HG03439 (cell line): ENCODE data around the gene PON2.
"Not testable (repeated sequence)": the region's sequence is repeated elsewhere in the genome, so short reads cannot be mapped to it uniquely, and the experiment has no call there.

Experiments
- ATAC-seq: cut with Tn5 transposase; IDR thresholded peaks from one replicate; pipeline ENCODE4 v1.9.1; 2021; ENCODE audit warnings: mild to moderate bottlenecking, moderate library complexity; ENCODE audit not compliant: unreplicated experiment

PON2 gene

DNA sequence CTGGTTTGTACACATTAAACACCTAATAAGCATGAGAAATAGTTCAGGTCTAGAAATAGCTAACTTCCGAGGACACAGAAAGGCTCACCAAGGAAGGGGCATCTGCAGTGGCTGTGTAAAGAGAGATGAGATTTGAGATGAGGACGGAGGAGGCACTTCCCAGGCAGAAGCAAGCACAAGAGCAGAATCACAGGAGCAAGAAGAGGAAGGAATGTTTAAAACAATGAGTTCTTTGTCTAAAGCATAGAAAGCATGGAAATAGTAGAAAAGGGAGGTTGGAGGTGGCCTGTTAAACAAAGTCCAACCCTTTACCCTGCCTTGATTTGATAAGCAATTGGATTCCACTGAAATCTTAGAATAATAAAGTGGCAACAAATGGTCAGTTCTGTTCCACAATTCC is 27.1 kb downstream of the PON2 start:
- no peak for ATAC-seq

GRCh38 chr7:95405800-95406199 is 29.0 kb downstream of the PON2 start:
- ATAC-seq: no peak

DNA sequence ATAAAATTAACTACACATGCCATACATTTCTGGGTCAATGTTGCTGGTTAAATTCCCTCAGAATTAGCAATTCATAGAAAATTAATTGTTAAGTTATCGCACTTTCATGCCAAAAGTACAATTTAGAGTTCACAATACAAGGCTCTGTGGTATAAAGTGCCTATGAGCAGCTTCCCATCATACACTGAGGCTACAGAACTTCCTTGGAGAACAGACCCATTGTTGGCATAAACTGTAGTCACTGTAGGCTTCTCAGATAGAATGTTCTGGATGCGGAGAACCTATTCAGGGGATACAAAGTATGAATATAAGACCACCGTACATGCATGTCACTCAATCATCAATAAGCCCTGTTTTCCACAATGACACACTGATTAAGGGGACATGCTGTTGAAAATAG is 29.6 kb downstream of the PON2 start:
- no peak for ATAC-seq

GRCh38 chr7:95404316-95404865 is 30.4 kb downstream of the PON2 start:
- no peak for ATAC-seq

DNA sequence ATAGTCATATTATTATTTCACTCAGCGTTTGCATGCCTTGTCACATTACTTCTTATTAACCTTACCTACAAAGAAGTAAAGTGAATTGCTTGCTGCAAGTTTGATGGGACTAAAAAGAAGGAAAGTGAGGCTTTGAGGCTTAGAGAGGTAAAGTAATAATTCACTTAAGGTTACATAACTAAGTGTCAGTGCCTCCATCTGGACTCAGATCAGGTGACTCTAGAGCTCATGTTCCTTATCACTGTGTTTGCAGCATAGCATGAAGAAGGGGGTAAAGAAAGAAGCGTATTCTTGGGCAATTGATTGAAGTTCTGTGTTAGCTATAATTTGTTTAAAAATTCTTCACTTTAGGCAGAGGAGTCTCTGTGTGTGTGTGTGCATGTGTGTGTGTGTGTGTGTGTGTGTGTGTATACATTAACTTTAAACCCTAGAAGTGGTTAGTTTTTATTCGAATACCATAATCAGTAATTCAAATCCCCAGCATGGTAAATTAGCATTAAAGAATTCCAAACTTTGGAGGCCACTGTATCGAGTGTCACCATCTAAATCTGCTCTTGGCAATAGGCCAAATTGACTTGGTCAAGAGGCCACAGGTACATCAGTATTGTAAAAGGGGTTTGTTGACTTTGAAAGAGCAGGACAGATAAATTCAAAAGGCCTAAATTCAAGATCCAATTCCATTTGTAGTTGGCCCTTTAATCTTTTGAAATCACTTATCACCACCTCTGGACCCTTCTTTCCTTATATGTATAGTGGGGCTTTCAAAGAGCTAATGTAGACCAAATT is 36.5 kb downstream of the PON2 start:
- no peak for ATAC-seq

DNA sequence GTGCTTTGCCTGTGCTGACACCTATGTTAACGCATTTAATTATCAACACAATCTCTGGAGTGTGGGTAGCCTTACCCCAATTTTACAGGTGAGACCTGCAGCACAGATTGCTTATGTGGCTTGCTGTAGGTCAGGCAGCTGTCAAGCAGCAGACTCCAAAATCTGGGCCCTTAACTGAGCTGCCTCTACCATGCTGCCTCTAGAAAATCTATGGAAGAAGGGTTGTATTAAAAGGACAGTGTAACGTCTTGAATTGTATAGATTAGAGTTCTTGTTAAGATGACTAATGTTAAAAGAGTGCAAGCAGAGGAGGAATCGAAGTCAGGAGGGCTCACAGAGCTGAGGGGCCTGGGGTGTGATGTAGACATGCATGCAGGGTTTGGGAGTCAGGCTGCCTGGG is 37.4 kb downstream of the PON2 start:
- ATAC-seq: no peak

GRCh38 chr7:95396136-95397032 is 38.4 kb downstream of the PON2 start, which contains the start of gene PON3:
Gene PON3 (minus strand): TSS chr7:95396375. CDS start chr7:95396350, 25 bp downstream.
- ATAC-seq: no peak

DNA sequence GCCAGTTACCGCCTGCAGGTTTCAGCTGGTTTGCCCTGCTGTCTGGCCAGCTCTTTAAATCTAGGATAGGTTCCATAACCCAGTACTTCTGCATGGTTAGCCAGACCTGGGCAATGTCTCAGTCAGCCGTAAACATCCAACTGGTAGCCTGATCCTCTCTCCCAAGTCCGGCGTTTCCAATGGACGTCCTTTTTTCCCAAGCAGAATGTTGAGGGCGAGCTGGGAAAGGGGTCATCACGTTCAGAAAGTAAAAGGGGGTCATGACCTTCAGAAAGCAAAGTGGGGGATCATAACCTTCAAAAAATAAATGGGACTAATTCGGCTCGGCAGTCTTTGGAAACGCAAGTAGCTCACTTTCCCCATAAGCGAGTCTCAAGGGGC is 39.1 kb downstream of the PON2 start:
- ATAC-seq: no peak

DNA sequence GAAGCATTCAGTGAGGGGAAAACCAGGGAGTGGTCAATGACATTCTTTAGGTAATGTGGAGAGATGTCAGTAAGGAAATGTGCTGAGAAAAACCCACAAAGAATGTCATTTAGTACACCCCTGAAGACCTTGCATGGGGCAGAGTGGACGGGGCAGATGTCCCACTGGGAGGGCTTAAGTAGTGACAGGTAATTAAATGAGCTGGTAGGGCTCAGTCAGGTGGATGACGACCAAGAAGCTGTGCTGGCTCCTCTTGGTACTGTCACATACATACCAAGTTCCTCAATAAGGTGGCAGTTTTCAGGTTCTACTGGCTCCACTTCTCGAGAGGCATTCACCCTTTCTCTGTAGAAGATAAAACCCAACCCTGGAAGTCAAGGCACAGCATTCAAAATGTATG is 40.5 kb downstream of the PON2 start:
- no peak for ATAC-seq

- ATAC-seq: no peak
Observed at GRCh38 chr7:95391761-95392160, 43.1 kb downstream of the PON2 start.

- no peak for ATAC-seq
Observed at GRCh38 chr7:95389516-95389915, 45.3 kb downstream of the PON2 start.

DNA sequence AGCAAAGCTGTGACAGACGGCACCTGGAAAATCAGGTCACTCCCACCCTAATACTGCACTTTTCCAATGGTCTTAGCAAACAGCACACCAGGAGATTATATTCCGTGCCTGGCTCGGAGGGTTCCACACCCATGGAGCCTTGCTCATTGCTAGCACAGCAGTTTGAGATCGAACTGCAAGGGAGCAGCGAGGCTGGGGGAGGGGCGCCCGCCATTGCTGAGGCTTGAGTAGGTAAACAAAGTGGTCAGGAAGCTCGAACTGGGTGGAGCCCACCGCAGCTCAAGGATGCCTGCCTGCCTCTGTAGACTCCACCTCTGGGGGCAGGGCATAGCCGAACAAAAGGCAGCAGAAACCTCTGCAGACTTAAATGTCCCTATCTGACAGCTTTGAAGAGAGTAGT is 55.4 kb downstream of the PON2 start:
- ATAC-seq: not testable (repeated sequence)

DNA sequence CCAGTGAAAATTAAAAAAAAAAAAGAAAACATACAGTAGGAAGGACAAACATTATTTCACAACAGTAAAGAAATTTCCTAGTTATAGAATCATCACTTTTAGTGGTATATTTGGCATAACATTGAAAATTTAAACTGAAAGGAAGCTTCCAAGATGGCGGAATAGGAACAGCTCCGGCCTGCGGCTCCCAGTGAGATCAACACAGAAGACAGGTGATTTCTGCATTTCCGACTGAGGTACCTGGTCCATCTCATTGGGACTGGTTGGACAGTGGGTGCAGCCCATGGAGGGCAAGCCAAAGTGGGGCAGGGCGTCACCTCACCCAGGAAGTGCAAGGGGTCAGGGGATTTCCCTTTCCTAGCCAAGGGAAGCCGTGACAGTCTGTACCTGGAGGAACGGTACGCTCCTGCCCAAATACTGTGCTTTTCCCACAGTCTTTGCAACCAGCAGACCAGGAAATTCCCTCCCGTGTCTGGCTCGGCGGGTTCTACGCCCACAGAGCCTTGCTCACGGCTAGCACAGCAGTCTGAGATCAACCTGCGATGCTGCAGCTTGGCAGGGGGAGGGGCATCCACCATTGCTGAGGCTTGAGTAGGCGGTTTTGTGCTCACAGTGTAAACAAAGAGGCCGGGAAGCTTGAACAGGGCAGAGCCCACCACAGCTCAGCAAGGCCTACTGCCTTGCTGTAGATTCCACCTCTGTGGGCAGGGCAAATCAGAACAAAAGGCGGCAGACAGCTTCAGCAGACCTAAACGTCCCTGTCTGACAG is 58.0 kb downstream of the PON2 start:
- ATAC-seq: no peak

- ATAC-seq: no peak
Observed at GRCh38 chr7:95375591-95376257, 59.1 kb downstream of the PON2 start.

DNA sequence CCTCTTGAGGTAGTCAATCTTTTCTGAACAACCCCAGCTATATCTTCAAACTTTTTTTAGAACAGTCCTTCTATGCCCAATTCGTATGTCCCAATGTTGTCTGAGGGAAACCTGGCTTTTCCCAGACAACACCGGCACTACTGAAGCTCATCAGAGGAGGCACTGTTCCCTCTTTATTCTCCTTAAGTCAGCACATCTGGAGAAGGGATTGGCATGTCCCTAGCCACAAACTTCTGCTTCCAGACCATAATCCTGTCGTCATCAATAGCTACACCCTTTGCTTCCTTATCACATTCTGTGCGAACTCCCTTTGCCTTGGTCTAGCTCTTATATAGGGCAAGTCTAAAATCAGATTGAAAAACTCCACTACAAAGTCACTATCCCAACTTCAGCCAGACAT is 61.5 kb downstream of the PON2 start:
- no peak for ATAC-seq

DNA sequence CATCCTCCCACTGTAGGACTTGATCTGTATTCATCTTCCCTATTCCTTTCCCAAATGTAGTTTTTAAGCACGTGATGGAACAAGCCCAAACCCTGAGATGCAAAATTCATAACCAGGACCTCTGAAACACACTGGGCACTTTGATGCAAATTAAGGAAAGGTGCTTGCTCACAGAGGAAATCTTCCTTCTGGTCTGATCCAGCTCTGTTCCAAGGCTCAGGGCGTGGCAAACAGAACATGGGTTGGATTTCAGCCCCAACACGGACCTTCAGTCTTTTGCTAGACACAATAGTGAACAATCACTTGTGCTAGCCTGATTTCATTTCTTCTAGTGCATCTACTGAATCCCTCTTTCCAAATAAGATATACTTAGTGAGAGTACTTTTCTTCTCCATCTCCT is 66.6 kb downstream of the PON2 start:
- ATAC-seq: no peak

DNA sequence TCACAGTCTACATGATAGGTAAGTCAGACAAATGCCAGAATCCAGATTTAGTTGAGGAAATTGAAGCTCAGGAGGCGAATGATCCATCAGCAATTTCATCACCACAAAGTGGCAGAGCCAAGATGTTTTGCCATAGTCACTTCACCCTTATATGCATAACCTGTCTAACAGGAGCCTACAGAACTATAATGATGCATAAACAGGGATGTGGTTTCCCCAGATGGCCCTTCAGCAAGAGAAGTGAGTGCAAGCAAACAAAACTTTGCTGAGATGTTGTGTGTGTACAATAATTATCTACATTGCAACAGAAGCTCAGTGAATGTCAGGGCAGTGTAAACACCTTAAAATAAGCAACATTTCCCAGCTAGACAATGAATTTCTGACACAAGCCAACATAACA is 67.2 kb downstream of the PON2 start:
- ATAC-seq: no peak

DNA sequence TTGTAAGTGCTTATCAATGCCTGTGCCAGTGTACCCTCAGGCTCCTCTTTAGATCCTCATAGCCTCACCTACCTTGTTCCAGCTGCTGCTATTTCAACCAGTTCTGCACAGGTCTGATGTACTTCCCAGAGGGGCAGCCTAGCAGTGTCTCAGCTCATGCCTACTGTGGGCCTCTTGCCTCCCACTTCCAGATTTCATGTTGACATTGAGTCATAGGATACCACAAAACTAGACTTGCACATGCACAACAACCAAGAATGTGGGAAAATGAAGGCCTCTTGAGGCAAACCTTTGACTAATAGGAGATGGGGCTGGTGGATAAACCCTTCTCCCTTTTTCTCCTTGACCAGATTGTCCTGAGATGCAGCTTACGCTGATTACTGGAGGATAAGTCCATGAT is 69.7 kb downstream of the PON2 start:
- no peak for ATAC-seq

GRCh38 chr7:95357623-95358022 is 77.2 kb downstream of the PON2 start:
- ATAC-seq: no peak
